ENCODE data around the gene RPL10. TPM values are rescaled to one million over a fixed set of nuclear protein-coding genes. Genes with fewer than 3 reads are reported as not detected.

The RPL10 gene
- total and polyA plus RNA-seq, 8 donors = 2,309 to 5,478 (median 4,751) TPM

DNA sequence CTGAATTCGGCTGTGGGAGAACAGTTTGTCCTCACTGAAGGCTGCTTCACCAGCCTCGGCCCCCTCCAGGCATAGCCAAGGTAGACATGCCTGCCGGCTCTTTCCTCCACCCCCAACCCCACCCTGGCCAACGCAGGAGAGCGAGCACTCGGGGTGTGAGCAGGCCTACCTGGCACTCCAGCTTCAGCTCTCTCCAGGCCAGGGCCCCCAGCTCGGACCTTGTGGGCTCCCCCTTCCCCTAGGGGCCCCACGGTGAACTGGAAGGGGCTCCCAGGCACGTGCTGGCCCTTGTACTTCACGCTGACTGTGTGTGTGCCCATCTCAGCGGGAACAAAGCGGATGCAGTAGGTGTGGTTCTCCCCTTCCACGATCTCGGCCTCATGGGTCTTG is 46.2 kb upstream of the RPL10 start:
- TF ChIP-seq, protein P1, sequence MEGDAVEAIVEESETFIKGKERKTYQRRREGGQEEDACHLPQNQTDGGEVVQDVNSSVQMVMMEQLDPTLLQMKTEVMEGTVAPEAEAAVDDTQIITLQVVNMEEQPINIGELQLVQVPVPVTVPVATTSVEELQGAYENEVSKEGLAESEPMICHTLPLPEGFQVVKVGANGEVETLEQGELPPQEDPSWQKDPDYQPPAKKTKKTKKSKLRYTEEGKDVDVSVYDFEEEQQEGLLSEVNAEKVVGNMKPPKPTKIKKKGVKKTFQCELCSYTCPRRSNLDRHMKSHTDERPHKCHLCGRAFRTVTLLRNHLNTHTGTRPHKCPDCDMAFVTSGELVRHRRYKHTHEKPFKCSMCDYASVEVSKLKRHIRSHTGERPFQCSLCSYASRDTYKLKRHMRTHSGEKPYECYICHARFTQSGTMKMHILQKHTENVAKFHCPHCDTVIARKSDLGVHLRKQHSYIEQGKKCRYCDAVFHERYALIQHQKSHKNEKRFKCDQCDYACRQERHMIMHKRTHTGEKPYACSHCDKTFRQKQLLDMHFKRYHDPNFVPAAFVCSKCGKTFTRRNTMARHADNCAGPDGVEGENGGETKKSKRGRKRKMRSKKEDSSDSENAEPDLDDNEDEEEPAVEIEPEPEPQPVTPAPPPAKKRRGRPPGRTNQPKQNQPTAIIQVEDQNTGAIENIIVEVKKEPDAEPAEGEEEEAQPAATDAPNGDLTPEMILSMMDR (IDR thresholded peaks at IDR 0.05) = no peak
- ATAC-seq (no peak), DNase-seq (no peak)
- peak overlapping the region in 1 of 2 donors; percentile 23 for H3K27ac ChIP-seq
- peaks cover 0 to 21% of the 10 kb centered on the region in 2 donors for H3K4me1 ChIP-seq
- H3K9me3 ChIP-seq = no peaks in the 10 kb centered on the region
- no peaks in the 10 kb centered on the region for H3K27me3 ChIP-seq
- H3K4me3 ChIP-seq = no peak overlapping the region
- intact Hi-C loops (cut with DNase I) = no loop called here
- peaks cover 0 to 91% of the 10 kb centered on the region in 2 donors for H3K36me3 ChIP-seq

DNA sequence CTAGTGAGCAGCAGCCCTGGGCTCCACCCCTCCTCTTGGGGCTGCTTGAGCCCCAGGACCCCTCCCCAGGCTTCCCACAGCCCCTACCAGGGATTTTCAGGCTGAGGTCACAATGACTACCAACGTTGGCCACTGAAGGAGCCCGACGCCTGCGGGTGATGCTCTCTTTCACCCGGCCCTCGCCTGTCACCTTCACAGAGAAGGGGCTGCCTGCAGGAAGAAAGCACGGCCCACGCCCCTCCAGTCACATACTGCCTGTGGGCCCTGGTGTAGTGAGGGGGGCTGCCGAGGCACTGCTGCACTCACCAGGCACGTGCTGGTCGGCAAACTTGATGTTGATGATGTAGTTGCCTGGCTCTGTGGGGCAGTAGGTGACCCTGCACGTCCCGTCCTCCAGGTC is 45.7 kb upstream of the RPL10 start:
- no peak overlapping the region for H3K27ac ChIP-seq
- TF ChIP-seq, protein P1 (IDR thresholded peaks at IDR 0.05) = no peak
- intact Hi-C loops (cut with DNase I) = no loop called here

DNA sequence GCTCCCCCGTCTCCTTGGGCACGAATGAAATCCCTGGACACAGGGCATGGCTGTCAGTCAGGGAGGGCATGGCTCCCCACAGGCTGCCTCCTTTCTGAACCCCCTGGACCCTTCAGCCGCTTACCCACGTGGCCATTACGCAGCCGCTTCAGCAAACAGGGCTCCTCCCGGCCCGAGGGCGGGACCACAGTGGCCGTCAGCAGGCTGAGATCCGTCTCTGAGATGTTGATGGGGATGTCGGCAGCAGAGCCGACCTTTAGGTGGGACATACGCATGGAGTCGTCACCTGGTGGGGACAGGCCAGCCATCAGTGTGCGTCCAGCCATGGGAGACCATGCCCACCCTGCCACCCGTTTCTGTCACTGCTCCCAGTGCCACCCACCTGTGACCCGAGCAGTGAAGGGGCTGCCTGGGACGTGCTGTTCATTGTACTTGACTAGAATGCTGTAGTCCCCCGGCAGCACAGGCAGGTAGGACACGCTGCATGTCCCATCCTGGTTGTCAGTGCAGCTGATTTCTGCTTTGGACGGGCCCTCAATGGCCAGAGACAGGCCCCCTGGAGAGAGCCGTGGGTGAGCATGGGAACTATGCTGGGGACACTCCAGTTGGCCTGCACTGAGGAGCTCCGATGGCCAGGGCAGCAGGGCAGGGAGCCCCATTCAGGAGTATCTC is 44.9 kb upstream of the RPL10 start:
- intact Hi-C loops (cut with DNase I) = no loop called here
- Histone ChIP-seq H3K4me1 (peaks cover 0 to 21% of the 10 kb centered on the region in 2 donors), H3K9me3 (no peaks in the 10 kb centered on the region), H3K36me3 (peaks cover 0 to 100% of the 10 kb centered on the region in 2 donors), H3K4me3 (no peak overlapping the region), H3K27me3 (no peaks in the 10 kb centered on the region), H3K27ac (no peak overlapping the region)
- TF ChIP-seq, protein P1 (IDR thresholded peaks at IDR 0.05) = no peak
- no peak for DNase-seq
- ATAC-seq = no peak

More for the DNA sequence above, 45.7 kb upstream of the RPL10 start:
- ATAC-seq (no peak), DNase-seq (no peak)
- H3K9me3 ChIP-seq = no peaks in the 10 kb centered on the region
- peaks cover 0 to 95% of the 10 kb centered on the region in 2 donors for H3K36me3 ChIP-seq
- no peaks in the 10 kb centered on the region for H3K27me3 ChIP-seq
- H3K4me3 ChIP-seq = no peak overlapping the region
- peaks cover 0 to 20% of the 10 kb centered on the region in 2 donors for H3K4me1 ChIP-seq

DNA sequence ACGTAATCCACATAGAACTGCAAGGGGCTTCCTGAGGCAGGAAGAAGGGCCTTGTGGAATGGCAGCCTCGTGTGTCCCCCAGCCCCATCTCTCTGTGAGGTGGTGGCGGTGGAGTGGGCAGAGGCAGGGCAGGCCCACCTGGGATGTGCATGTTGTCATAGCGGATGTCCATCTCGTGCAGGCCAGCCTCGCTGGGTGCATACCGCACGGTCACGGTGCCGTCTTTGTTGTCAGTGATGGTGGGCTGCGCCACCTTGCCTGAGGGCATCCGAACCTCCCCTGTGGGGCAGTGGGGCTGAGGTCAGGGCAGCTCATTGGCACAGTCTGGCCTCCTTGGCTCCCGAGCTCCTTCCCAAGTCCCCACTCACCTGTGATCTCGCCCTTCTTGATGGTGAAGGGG is 44.2 kb upstream of the RPL10 start:
- no peaks in the 10 kb centered on the region for H3K27me3 ChIP-seq
- TF ChIP-seq, protein P1 (IDR thresholded peaks at IDR 0.05) = no peak
- intact Hi-C loops (cut with DNase I) = no loop called here
- peaks cover 0 to 100% of the 10 kb centered on the region in 2 donors for H3K36me3 ChIP-seq
- no peaks in the 10 kb centered on the region for H3K9me3 ChIP-seq
- no peak overlapping the region for H3K27ac ChIP-seq
- H3K4me3 ChIP-seq = no peak overlapping the region
- H3K4me1 ChIP-seq = peaks cover 0 to 23% of the 10 kb centered on the region in 2 donors
- DNase-seq (no peak), ATAC-seq (no peak)

DNA sequence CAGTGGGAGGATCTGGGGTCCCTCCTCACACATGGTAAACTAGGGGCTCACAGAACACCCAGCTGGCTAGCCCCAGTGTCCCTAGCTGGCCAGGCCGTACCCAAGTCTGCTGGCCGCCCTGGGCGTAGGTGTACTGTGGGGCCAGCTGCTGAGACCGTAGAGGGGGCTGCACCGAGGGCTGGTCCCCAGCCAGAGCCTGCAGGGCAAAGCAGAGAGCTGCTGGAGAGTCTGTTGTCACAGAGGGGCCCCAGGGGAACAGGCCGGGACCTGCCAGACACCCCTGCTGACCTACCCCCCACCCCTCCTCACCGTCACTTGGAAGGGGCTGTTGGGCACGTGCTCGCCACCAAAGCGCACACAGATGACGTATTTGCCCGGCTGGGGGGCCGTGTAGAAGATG is 43.7 kb upstream of the RPL10 start:
- no peaks in the 10 kb centered on the region for H3K27me3 ChIP-seq
- intact Hi-C loops (cut with DNase I) = no loop called here
- peaks cover 0 to 23% of the 10 kb centered on the region in 2 donors for H3K4me1 ChIP-seq
- no peak for ATAC-seq
- H3K9me3 ChIP-seq = no peaks in the 10 kb centered on the region
- H3K36me3 ChIP-seq = peaks cover 0 to 100% of the 10 kb centered on the region in 2 donors
- TF ChIP-seq, protein P1 (IDR thresholded peaks at IDR 0.05) = no peak
- H3K27ac ChIP-seq = peak overlapping the region; percentile 23 to 53
- no peak for DNase-seq
- H3K4me3 ChIP-seq = no peak overlapping the region
